Activated T-cell treated with anti-CD3 and anti-CD28 coated beads, Interleukin-2, amount 50 U/mL, for 4 hours (primary cell): ENCODE results near the gene HPD. TPM values are rescaled to one million over a fixed set of nuclear protein-coding genes. Genes with fewer than 3 reads are reported as not detected.

Experiments
- ATAC-seq, 2 donors: fragments of 200-7000 bp; cut with Tn5 transposase; one replicate each; pipeline ENCODE4 v1.10.0; 2021
- DNase-seq: peaks from one replicate; pipeline ENCODE4 v3.0.0-alpha.2; 2020
- H3K27me3 Mint-ChIP-seq: one replicate; pipeline ENCODE4 v1.8.0; 2021; ENCODE audit warnings: low read depth, mixed read lengths
- H3K36me3 Mint-ChIP-seq: one replicate; pipeline ENCODE4 v1.8.0; 2022; ENCODE audit warnings: mixed read lengths; ENCODE audit not compliant: insufficient read depth
- H3K4me1 Mint-ChIP-seq: one replicate; pipeline ENCODE4 v1.8.0; 2021; ENCODE audit warnings: low read depth, mixed read lengths
- H3K4me3 Mint-ChIP-seq: one replicate; pipeline ENCODE4 v1.8.0; 2021; ENCODE audit warnings: mild to moderate bottlenecking, moderate library complexity, mixed read lengths
- H3K9me3 Mint-ChIP-seq: one replicate; pipeline ENCODE4 v1.8.0; 2021; ENCODE audit warnings: mixed read lengths
- total RNA-seq, 3 donors: library from RNA; stranded (reverse); gene quantifications; one replicate each; pipeline ENCODE4 v1.2.1, GENCODE V29; 2021

Gene HPD
- total RNA-seq, 3 donors from 2014 or later, result 0.20 to 0.27 (median 0.26) TPM

DNA sequence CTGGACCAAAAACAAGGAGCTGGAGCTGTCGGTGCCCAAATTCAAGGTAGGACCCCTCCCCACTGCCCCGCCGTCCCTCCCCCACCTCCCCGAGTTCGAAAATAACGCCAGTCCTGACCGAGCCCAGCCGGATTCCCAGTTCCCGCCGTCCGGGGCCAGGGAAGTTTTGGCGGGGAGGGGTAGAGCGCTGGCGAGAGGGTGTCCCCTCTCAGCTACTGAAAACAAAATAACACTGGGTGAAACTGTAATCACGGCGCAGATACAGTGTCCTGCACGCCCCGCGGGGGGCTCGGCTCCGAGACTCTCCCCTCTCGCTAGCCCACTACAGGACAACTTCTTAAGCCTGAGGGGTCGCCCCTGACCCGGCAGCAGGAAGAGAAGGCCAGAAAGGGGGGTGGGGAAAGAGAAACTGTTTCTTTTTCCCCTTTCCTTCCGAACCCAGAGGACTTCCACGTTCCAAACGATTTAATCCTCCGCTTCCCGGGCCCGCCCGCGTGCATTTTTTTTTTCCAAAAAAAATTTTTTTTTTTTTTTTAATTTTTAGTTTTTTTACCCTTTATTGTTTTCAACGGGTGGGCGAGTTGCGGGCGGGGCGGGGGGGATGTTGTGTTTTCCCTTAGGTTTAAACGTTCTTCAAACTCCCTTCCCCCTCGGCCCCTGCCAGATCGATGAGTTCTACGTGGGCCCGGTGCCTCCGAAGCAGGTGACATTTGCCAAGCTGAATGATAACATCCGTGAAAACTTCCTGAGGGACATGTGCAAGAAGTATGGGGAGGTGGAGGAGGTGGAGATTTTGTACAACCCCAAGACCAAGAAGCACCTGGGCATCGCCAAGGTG, 53.3 kb downstream of the HPD start:
- ATAC-seq (no peak), DNase-seq (no peak)
- Mint-ChIP-seq H3K27me3 (no peaks in the 10 kb centered on the region), H3K9me3 (no peaks in the 10 kb centered on the region), H3K36me3 (peaks cover 16% of the 10 kb centered on the region), H3K4me3 (peak overlapping the region; percentile 96), H3K4me1 (peaks cover 36% of the 10 kb centered on the region)

GRCh38 chr12:121804417-121805111, 54.1 kb downstream of the HPD start:
- peak in 1 of 2 donors; percentile 4 for ATAC-seq
- Mint-ChIP-seq H3K36me3 (peaks cover 14% of the 10 kb centered on the region), H3K9me3 (no peaks in the 10 kb centered on the region), H3K27me3 (no peaks in the 10 kb centered on the region), H3K4me3 (peak overlapping the region; percentile 96), H3K4me1 (peaks cover 35% of the 10 kb centered on the region)
- peak; percentile 57 for DNase-seq

DNA sequence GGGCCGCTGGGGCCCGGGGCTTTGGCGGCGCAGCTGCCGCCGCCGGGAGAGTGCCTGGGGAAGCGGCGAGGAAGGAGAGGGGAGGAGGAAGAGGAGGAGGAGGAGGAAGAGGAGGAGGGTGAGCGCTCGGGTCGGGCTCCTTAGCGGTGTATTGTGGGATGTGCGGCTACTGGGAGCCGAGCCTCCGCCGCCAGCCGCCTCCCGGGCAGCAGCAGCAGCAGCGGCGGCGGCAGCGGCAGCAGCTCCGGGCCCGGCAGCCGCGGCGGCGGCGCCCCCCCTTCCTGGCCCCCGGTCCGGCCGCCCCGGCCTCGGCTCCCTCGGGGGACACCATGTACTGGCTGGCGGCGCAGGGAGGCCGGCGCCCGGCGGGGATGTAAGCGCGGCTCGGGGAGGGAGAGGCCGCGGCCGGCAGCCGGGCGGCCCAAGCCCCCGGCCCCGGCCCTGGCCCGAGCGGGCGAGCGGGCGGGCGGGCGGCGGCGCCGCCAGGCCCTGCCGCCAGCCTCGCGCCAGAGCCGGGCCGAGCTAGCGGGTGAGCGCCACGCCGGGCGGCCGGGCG, 54.7 kb downstream of the HPD start, which contains the start of gene SETD1B:
SETD1B (plus strand) TSS at position 149 of the 556 bp plus-strand sequence. CDS start 729 bp downstream, outside the sequence.
- Mint-ChIP-seq H3K4me3 (peak within 1 kb of the TSS; percentile 97), H3K9me3 (no peaks in the 10 kb centered on the region), H3K27me3 (no peaks in the 10 kb centered on the region), H3K36me3 (peaks cover 10% of the 10 kb centered on the region), H3K4me1 (peaks cover 37% of the 10 kb centered on the region)
- ATAC-seq (peak; percentile 9 to 12), DNase-seq (peak; percentile 44)

GRCh38 chr12:121802843-121803698, 55.6 kb downstream of the HPD start:
- no peaks in the 10 kb centered on the region for H3K9me3 Mint-ChIP-seq
- peaks cover 41% of the 10 kb centered on the region for H3K4me1 Mint-ChIP-seq

GRCh38 chr12:121802485-121802842, 56.2 kb downstream of the HPD start:
- Mint-ChIP-seq H3K4me1 (peaks cover 43% of the 10 kb centered on the region), H3K9me3 (no peaks in the 10 kb centered on the region)

More at GRCh38 chr12:121802843-121803698, 55.6 kb downstream of the HPD start:
- DNase-seq (peak; percentile 81), ATAC-seq (peak; percentile 33 to 35)
- peak overlapping the region; percentile 97 for H3K4me3 Mint-ChIP-seq
- H3K27me3 Mint-ChIP-seq, result no peaks in the 10 kb centered on the region
- H3K36me3 Mint-ChIP-seq, result peaks cover 7% of the 10 kb centered on the region

GRCh38 chr12:121801595-121802484, 56.8 kb downstream of the HPD start:
- ATAC-seq (no peak), DNase-seq (peak; percentile 37)
- H3K27me3 Mint-ChIP-seq, result no peaks in the 10 kb centered on the region
- peaks cover 10% of the 10 kb centered on the region for H3K36me3 Mint-ChIP-seq
- peaks cover 41% of the 10 kb centered on the region for H3K4me1 Mint-ChIP-seq
- H3K9me3 Mint-ChIP-seq, result no peaks in the 10 kb centered on the region
- peak overlapping the region; percentile 97 for H3K4me3 Mint-ChIP-seq

More at GRCh38 chr12:121802485-121802842, 56.2 kb downstream of the HPD start:
- H3K27me3 Mint-ChIP-seq, result no peaks in the 10 kb centered on the region
- peak overlapping the region; percentile 97 for H3K4me3 Mint-ChIP-seq
- H3K36me3 Mint-ChIP-seq, result peaks cover 8% of the 10 kb centered on the region
- DNase-seq, result no peak
- no peak for ATAC-seq

DNA sequence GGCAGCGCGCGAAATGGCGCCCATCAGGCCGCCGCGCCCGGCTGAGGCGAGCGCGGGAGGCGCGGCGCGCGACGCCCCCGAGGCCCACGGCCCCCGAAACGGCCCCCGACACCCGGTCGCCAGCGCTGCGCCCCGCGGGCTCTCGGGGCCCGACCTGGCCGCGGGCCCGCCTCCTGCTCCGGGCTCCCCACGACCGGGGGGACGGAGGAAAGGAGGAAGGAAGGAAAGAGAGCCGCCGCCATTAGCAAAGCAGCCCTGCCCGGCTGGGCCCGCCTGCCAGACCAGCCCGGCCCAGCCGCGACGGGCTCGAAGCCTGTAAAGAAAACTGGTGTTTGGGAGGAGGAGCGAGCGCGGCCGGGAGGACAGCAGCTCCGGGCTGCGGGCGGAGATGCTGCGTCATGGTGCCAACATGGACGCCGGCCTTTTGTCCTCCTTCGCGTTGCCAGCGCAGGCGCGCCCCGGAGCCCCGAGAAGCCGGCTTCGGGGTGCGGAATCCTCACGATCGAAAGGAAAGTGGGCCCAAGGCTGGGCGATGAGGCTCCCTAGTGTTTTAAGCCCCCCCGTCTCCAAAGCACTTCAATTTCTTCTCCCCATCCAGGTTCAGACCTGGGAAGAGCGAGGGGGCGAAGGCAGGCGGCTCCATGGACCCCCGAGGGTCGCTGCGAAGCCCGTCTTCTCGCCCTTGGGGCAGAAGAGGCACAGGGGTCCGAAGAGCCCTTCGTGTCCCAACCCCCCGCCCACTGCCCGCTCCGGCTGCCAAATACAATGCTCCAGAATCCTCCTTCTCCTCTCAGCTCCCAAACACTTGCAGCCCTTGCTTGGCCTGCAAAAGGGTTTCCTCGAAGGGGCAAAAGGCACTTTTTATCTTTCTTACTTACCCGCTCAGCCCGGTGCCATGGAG, 57.7 kb downstream of the HPD start:
- Mint-ChIP-seq H3K36me3 (peaks cover 7% of the 10 kb centered on the region), H3K27me3 (no peaks in the 10 kb centered on the region), H3K9me3 (no peaks in the 10 kb centered on the region), H3K4me1 (peaks cover 33% of the 10 kb centered on the region), H3K4me3 (peak overlapping the region; percentile 97)
- ATAC-seq (peak; percentile 11), DNase-seq (peak; percentile 66)

- Mint-ChIP-seq H3K4me1 (peaks cover 32% of the 10 kb centered on the region), H3K36me3 (peaks cover 10% of the 10 kb centered on the region), H3K9me3 (no peaks in the 10 kb centered on the region), H3K4me3 (peak overlapping the region; percentile 83), H3K27me3 (no peaks in the 10 kb centered on the region)
- DNase-seq (peak; percentile 81), ATAC-seq (peak; percentile 47 to 48)
Measured at GRCh38 chr12:121799842-121800693, 58.6 kb downstream of the HPD start.

- peaks cover 40% of the 10 kb centered on the region for H3K4me1 Mint-ChIP-seq
- H3K27me3 Mint-ChIP-seq, result no peaks in the 10 kb centered on the region
- peak overlapping the region; percentile 83 for H3K4me3 Mint-ChIP-seq
- DNase-seq (peak; percentile 43), ATAC-seq (peak; percentile 8 to 9)
- no peaks in the 10 kb centered on the region for H3K9me3 Mint-ChIP-seq
- peaks cover 11% of the 10 kb centered on the region for H3K36me3 Mint-ChIP-seq
Measured at GRCh38 chr12:121799156-121799841, 59.4 kb downstream of the HPD start.

DNA sequence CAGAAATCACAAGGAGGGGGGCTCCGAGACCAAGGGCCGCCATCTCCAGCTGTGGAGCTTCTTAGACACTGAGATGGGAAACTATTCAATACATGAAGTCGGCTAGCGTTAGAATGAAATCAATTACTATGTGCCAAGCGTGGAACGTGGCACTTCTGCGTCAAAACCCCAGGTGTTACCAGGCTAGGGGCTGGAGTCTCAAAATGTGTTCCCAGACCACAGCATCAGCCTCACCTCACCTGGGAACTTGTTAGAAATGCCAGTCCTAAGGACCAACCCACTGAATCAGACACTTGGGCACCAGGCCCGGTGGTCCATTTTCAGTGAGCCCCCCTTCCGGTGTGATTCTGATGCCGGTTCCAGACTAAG, 59.9 kb downstream of the HPD start:
- DNase-seq (no peak), ATAC-seq (no peak)
- Mint-ChIP-seq H3K4me1 (peaks cover 41% of the 10 kb centered on the region), H3K4me3 (peak overlapping the region; percentile 83), H3K27me3 (no peaks in the 10 kb centered on the region), H3K36me3 (peaks cover 11% of the 10 kb centered on the region), H3K9me3 (no peaks in the 10 kb centered on the region)
